Activated CD4-positive, alpha-beta T cell treated with anti-CD3 and anti-CD28 coated beads, Interleukin-2, amount 50 U/mL, for 24 hours (primary cell): Measurements from ENCODE around the gene CACNA2D1.

Experiments used
- DNase-seq, 2 donors: peaks; one replicate each; pipeline ENCODE4 v3.0.0-alpha.2; 2020; ENCODE audit warnings: low read depth in 1 of 2, low spot score in 1 of 2

The CACNA2D1 gene

GRCh38 chr7:82234457-82235049 lies 209.0 kb downstream of the CACNA2D1 start:
- no peak for DNase-seq

GRCh38 chr7:82230811-82231581 lies 212.6 kb downstream of the CACNA2D1 start:
- DNase-seq, result no peak

- DNase-seq, result no peak
Observed at GRCh38 chr7:82229164-82229563, 214.4 kb downstream of the CACNA2D1 start.

DNA sequence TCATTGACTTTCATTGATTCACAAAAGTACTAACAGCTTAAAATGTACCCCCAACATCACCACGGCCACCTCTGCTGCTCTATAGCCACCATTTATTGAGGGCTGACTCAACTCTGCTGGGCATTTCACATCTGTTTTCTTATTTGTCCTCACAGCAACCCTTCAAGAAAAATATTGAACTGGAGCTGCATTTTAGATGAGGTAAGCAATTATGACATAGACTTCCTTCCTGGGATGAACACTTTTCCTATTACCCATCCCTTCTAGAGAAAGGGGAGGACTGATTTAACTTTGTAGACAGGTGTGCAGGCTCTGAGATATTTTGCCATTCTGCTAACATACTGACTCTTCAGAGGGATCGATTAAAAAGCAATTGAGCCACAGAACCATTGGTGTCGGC lies 217.4 kb downstream of the CACNA2D1 start:
- DNase-seq, result no peak

- DNase-seq, result no peak
Observed at GRCh38 chr7:82224529-82224928, 219.0 kb downstream of the CACNA2D1 start.

DNA sequence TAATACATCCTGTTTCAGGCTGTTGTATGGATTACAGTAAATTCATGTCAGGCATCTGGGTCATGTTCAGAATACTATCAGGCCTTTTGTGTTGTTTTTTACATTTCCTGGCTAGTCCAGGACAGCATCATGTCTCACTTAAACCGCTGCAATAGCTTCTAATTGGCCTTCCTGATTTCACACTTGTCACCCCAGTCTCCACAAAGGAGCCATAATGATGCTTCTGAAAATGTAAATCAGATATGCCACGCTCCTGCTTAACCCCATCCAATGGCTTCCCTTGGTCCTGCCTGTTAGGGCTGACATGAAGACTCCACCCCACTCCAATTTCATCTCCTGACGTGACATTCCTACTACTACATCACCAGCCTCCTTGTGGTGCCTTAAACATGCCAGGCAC lies 220.0 kb downstream of the CACNA2D1 start:
- DNase-seq, result no peak

- DNase-seq, result no peak
Observed at GRCh38 chr7:82221152-82221674, 222.4 kb downstream of the CACNA2D1 start.

GRCh38 chr7:82212466-82212865 lies 231.1 kb downstream of the CACNA2D1 start:
- DNase-seq, result no peak

DNA sequence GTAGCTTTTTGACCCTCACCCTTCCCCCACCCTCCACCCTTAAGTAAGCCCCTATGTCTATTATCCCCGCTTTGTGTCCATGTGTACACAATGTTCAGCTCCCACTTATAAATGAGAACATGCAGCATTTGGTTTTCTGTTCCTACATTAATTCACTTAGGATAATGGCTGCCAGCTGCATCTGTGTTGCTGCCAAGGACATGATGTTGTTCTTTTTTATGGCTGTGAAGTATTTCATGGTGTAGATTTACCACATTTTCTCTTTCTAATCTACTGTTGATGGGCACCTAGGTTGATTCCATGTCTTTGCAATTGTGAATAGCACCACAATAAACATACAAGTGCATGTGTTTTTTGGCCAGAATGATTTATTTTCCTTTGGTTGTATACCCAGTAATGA lies 232.2 kb downstream of the CACNA2D1 start:
- no peak for DNase-seq

GRCh38 chr7:82210416-82211184 lies 233.0 kb downstream of the CACNA2D1 start:
- DNase-seq, result no peak

DNA sequence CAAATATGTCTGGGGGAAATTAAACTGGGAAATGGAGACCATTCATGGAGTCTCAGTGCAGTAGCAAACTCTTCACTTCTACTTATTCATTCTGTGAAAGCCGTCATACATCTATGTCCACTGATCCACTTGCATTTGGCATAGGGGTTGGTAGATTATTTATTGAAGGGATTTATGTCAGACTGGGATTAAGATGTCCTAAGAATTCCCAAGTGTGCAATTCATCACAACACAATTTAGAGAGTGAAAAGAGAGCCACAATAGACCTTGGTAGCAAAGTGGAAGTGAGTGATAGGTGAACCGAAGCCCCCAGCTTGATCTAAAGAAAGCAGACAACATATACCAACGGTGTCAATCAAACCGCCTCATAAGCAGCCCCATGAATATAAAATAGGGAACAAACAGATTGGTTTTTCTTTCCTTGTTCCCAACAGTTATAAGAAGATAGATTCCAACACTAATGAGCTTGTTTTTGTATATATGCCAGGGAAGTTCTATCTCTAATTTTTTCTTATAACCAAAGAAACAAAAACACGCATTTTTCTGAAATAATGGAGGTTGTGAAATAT lies 234.3 kb downstream of the CACNA2D1 start:
- DNase-seq, result no peak

- no peak for DNase-seq
Observed at GRCh38 chr7:82204694-82205093, 238.9 kb downstream of the CACNA2D1 start.

- DNase-seq, result no peak
Observed at GRCh38 chr7:82202965-82203364, 240.6 kb downstream of the CACNA2D1 start.

DNA sequence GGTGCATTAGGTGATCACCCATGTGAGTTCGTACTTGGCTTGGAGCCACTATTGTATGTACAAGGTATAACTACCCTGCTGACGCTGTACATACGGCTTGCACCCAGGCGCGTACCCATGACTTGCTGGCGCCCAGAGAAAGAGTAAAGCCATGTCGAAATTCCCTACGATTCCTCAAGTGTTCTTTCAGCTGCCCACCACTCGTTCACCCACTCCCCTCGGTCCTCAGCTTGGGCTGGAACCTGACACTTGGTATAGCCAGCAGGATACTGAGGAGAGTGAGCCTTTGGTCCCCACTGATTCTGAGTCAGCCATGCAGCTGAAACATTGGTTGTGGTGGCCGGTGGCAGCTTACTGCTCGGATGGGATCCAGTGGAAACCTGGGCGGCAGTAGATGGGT lies 241.5 kb downstream of the CACNA2D1 start:
- no peak for DNase-seq

- no peak for DNase-seq
Observed at GRCh38 chr7:82200601-82201000, 243.0 kb downstream of the CACNA2D1 start.

GRCh38 chr7:82194016-82194643 lies 249.4 kb downstream of the CACNA2D1 start:
- DNase-seq, result no peak

DNA sequence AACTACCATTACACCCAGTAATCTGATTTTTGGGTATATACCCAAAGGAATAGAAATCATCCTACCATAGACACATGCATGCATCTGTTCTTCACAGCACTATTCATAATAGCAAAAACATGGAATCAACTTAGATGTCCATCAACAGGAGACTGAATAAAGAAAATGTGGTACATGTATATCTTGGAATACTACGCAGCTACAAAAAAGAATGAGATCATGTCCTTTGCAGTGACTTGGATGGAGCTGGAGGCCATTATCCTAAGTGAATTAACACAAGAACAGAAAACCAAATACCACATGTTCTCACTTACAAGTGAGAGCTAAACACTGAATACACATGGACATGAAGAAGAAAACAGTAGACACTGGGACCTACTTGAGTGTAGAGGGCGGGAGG lies 254.9 kb downstream of the CACNA2D1 start:
- no peak for DNase-seq

- no peak for DNase-seq
Observed at GRCh38 chr7:82185443-82185842, 258.1 kb downstream of the CACNA2D1 start.

GRCh38 chr7:82183634-82184033 lies 259.9 kb downstream of the CACNA2D1 start:
- no peak for DNase-seq

DNA sequence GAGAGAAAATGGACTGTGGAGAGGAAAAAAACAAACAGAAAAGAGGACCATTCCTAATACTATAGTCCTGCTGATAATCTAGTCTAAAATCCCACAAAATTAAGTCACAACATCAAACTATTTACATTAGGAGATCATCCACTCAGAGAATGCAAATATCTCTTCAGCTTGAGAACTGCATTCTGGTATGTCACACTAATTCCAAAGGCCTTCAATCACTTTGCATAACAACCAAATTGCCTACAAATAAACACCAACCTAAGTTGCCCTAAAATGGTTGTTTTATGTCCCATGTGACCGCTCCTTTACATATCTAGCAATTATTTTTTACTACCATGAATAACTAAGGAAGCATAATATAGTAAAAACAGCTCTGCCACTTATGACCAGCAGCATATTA lies 264.3 kb downstream of the CACNA2D1 start:
- DNase-seq, result no peak

GRCh38 chr7:82175319-82175718 lies 268.3 kb downstream of the CACNA2D1 start:
- no peak for DNase-seq
